Measurements from ENCODE around the gene PTPN13.

Gene PTPN13

DNA sequence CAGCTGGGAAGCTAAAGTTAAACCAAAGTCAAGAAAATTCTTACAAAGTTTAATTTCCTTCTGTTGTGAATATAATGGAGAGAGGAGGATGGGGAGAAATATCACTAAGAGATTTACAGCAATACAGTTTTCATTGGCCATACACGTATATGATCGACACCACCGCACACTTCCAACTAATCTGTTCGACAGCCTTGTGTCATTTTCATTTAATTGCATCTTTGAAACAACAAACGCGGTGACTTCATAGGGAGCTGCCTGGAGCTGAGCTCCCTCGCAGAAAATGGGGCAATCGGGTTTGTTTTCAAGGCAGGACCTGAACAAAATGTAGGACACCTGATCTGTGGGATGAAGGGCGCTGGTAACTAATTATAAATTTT is 1.3 kb downstream of the PTPN13 start:
- TF ChIP-seq, protein P1, sequence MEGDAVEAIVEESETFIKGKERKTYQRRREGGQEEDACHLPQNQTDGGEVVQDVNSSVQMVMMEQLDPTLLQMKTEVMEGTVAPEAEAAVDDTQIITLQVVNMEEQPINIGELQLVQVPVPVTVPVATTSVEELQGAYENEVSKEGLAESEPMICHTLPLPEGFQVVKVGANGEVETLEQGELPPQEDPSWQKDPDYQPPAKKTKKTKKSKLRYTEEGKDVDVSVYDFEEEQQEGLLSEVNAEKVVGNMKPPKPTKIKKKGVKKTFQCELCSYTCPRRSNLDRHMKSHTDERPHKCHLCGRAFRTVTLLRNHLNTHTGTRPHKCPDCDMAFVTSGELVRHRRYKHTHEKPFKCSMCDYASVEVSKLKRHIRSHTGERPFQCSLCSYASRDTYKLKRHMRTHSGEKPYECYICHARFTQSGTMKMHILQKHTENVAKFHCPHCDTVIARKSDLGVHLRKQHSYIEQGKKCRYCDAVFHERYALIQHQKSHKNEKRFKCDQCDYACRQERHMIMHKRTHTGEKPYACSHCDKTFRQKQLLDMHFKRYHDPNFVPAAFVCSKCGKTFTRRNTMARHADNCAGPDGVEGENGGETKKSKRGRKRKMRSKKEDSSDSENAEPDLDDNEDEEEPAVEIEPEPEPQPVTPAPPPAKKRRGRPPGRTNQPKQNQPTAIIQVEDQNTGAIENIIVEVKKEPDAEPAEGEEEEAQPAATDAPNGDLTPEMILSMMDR (conservative IDR thresholded peaks at IDR 0.05; ENCODE audit: low read depth): no peak
- H3K27ac ChIP-seq: peak overlapping the region; percentile 89
- CTCF ChIA-PET: interaction anchor here (0.6 to 1.1 kb wide), 4 partner anchors 96 to 316 kb away, joined by 3 to 5 read pairs (median 3); no protein-coding TSS in a partner anchor
- POLR2A ChIA-PET (ENCODE audit: low non-redundant PET): no interaction called here
- DNase-seq (ENCODE audit: low spot score): no peak

DNA sequence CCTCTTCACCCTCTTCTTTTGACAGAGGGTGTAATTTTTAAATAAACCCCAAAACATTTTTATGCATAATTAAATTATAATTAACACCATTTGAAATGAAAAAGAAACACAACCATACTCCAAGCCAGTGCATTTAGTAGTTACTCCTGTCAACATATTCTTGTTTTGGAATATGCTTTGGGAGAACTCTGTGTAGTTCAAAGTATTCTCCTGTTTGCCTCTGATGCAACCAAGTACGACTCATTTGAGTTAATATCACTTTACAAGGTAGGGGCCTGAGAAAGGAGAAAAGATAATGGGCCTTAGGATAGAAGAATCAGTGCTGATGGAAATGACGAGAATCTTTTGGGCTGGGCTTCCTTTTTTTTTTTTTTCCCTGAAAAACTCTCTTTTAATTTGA is 2.7 kb downstream of the PTPN13 start:
- no peak for DNase-seq (ENCODE audit: low spot score)
- TF ChIP-seq, protein P1 (conservative IDR thresholded peaks at IDR 0.05; ENCODE audit: low read depth): no peak
- POLR2A ChIA-PET (ENCODE audit: low non-redundant PET): no interaction called here
- no peak overlapping the region for H3K27ac ChIP-seq
- CTCF ChIA-PET: interaction anchor here (0.6 to 0.7 kb wide), 2 partner anchors 102 to 543 kb away, joined by 3 read pairs; no protein-coding TSS in a partner anchor

DNA sequence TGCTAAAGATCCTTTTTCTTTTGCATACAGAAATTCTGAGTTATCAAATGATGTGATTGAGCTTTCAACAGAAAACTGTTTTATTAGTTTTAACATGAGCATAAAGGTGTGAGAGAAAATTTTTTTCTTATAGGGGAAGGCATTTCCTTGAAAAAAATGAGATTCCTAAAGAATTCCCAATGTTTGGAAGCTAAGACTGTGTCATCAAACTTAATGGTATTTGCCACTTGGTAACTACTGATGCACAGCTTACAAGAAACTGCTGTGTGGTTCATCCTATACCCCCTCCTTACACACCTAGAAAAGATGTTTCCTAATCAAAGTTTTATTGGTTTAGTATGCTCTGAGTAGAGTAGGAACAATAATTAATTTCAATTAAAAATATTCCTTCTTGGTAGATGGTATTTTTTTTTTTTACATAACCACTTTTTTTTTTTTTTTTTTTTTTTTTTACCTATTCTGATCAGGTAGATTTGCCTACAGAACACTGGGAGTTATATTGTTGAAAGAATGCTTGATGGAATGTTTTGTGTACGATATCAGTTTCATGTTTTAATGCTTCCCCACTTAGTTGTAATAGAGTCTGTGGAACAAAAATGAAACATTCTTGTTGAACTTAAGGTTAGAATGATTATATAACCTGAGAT is 6.0 kb downstream of the PTPN13 start:
- ChIA-PET POLR2A (ENCODE audit: low non-redundant PET) (no interaction called here), CTCF (interaction anchor here (0.6 to 0.7 kb wide), 2 partner anchors 104 to 196 kb away, joined by 3 read pairs; no protein-coding TSS in a partner anchor)
- H3K27ac ChIP-seq: no peak overlapping the region
- TF ChIP-seq, protein P1 (conservative IDR thresholded peaks at IDR 0.05; ENCODE audit: low read depth): no peak
- no peak for DNase-seq (ENCODE audit: low spot score)

DNA sequence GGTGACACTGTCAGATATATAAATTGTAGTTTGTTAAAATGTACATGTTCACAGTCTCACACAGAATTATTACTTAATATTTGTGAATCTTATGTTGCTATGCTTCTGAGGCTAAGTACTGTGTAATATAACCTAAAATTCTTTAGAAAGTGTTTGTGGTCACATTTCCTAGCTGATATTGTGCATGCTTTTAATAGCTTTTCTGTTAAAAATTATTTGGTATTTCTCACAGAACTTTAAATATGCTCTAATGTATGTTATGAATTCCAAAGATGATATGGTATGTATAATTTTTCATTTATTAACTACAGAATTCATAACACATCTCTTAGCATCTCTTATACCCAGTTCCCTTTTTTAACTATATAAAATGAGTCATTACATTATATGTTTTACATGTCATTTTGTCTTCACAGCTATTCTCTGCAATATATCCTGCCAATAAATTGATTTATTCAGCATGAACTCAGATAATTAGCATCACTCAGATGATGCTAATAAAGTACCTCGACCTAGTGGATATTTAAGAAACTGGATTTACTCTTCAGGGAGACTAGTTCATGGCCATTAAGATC is 9.3 kb downstream of the PTPN13 start:
- TF ChIP-seq, protein P1 (conservative IDR thresholded peaks at IDR 0.05; ENCODE audit: low read depth): no peak
- ChIA-PET POLR2A (ENCODE audit: low non-redundant PET) (no interaction called here), CTCF (interaction anchor here (0.6 kb wide), 1 partner anchor 784 kb away, joined by 3 read pairs; no protein-coding TSS in a partner anchor)
- no peak overlapping the region for H3K27ac ChIP-seq
- no peak for DNase-seq (ENCODE audit: low spot score)

DNA sequence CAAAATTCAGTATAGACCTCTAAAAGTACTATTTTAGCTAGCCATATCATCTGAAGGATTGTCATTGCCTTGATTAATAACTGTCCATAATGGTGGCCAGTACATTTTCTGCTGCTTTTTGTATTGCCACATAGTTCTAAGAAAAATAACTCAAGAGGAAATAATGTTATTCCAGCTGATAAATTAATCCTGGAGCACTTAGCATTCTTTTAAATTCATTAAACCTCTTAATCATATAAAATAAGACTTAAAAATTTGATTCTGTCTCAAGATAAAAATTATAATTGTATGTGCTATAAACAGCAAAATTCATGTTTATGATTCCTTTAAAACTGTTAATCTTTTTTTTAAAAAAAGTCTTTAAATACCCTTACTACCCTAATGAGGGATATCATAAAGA is 12.7 kb downstream of the PTPN13 start:
- no peak overlapping the region for H3K27ac ChIP-seq
- ChIA-PET CTCF (no interaction called here), POLR2A (ENCODE audit: low non-redundant PET) (no interaction called here)
- TF ChIP-seq, protein P1 (conservative IDR thresholded peaks at IDR 0.05; ENCODE audit: low read depth): no peak
- no peak for DNase-seq (ENCODE audit: low spot score)

DNA sequence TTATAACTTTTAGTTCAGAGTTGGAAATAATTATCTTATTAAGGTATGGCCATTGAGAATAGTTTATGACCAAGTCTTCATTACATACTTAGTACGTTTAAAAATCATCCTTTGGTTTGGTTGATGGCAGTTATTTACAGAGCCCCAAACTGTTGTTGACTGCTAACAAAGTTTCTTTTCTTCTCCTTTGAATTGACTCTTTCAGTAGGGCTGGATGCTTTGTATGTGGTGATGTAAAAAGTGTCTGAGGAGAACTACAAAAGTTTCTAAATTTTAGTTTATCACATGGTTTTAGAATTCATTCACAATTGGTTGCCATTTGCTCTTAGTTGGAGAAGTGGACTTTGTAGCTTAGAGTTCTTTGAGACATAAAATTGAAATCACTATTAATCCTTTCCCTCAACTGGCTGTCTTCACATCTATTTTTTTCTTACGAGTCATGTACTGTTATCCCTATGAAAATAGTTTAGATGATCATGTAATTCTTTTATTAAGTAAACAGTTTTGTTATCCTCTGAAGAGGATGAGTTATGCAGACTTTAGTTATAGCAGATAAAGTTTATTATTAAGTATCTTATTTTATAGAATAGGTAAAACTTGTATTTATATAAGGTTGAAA is 14.8 kb downstream of the PTPN13 start:
- H3K27ac ChIP-seq: no peak overlapping the region
- ChIA-PET POLR2A (ENCODE audit: low non-redundant PET) (no interaction called here), CTCF (interaction anchor here (0.6 kb wide), 1 partner anchor 725 kb away, joined by 3 read pairs; no protein-coding TSS in a partner anchor)
- TF ChIP-seq, protein P1 (conservative IDR thresholded peaks at IDR 0.05; ENCODE audit: low read depth): no peak
- no peak for DNase-seq (ENCODE audit: low spot score)

All from RWPE1 (cell line).